ENCODE measurements around the gene SYCN.
"Not testable (repeated sequence)": the region's sequence is repeated elsewhere in the genome, so short reads cannot be mapped to it uniquely, and the experiment has no call there.

The SYCN gene, protein sequence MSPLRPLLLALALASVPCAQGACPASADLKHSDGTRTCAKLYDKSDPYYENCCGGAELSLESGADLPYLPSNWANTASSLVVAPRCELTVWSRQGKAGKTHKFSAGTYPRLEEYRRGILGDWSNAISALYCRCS

DNA sequence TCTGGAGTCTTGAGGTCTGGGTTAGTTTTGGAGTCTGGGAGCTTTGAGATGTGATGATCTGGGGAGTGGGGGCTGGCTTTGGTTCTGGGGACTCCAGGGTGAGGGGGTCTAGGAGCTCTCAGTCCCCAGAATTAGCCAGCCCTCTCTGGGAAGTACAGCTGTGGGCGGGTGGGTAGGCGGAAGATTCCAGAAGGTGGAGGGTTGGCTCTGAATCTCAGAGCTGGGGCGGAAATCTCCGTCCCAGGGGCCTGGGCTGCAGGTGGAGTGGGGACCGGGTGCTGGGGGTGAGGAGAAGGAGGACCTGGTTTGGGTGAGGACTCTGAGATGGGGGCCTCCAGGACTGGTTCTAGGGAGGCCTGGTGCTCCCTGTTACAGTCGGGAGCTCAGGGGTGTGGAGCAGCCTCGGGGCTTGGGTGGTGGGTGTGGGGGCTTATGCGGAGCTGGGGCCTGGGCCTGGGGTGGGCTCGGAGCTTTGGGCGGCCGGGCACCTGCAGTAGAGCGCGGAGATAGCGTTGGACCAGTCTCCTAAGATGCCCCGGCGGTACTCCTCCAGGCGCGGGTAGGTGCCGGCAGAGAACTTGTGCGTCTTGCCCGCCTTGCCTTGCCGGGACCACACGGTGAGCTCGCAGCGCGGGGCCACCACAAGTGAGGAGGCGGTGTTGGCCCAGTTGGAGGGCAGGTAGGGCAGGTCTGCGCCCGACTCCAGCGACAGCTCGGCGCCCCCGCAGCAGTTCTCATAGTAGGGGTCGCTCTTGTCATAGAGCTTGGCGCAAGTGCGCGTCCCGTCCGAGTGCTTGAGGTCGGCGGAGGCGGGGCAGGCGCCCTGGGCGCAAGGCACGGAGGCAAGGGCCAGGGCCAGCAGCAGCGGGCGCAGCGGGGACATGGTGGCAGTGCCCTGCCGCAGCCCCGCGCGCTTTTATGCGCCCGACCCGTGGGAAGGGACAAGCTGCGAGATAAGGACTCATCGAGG, at the start of gene SYCN:
TSS of gene SYCN (minus strand) at position 892 of the 970 bp plus-strand sequence. CDS start at position 883, 9 bp downstream.
- no peak for DNase-seq

- DNase-seq = no peak
These were observed 49.5 kb upstream of the SYCN start for GRCh38 chr19:39253374-39254149.

DNA sequence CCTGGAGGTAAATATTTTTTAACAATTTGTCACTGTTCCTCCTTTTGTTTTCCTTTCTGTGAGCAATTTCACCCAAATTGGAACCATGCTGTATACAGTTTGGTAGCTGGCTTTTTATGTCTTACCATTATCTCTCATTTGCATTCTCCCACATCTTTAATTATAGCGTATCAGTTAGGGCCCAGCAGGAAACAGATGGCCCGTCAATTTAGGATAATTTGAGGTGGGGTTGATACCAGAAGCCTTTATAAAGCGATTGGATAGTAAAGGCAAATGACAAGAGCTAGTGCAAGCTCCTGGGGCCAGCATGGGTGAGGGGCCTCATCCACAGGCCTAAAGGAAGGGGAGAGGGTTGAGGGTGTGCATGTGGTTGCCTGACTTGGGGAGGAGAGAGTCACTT, 48.4 kb upstream of the SYCN start:
- DNase-seq = no peak

GRCh38 chr19:39251846-39252245, 47.8 kb upstream of the SYCN start:
- DNase-seq = no peak

GRCh38 chr19:39251081-39251480, 47.0 kb upstream of the SYCN start:
- DNase-seq = no peak

DNA sequence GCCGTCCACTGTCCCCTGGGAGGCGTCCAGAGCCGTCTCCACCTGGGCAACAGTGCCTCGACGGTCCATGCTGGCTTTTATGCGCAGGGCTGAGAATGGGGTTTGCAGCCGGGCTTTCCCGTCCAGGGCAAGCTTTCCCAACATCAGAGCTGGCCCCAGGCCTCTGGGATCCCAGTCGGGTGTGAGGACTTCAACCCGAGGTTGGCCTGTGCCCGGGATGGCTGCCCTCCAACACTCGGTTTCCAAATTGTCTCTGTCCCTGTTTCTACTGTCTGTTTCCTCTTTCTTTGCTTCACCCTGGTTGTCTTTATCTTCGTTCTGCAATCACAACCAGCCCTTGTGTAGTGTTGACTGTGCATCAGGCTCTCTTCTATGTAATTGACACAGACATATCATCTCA, 44.7 kb upstream of the SYCN start, which contains the start of gene IFNL4:
TSS of gene IFNL4 (minus strand) at position 51 of the 400 bp plus-strand sequence.
- no peak for DNase-seq

GRCh38 chr19:39247701-39248664, 43.9 kb upstream of the SYCN start:
- no peak for DNase-seq

DNA sequence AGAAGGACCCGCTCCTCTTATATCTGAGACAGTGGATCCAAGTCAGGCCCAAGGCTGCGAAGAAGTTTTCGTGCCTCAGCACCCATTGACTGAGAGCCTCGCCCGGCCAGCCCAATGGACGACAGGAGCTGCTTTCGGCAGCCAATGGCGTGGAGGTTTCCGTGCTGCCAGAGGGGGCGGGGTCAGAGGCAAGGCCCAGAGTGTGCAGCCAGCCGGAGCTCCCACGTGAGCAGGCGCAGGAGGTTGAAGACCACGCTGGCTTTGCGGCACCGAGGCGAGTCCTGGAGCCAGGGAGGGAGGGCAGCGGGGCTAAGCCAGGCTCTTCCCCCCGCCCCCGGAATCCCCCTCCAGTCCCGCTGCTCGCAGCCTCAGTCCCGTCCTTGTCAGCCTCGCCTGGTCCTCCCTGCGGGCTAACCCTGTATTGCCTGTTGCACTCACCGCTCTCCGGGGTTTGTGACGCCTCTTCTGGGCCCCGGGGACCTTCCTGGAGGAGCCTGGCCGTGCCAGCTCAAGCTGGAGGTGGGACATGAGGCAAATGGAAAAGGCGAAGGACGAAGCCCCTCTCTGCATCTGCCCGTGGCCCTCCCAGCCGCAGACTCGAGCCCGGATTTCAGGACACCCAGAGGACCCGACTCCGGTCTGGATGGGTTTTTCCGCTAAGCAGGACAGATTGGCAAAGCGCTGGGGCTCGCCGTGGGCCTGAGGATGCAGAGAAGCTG, 43.0 kb upstream of the SYCN start:
- DNase-seq = peak; percentile 69

DNA sequence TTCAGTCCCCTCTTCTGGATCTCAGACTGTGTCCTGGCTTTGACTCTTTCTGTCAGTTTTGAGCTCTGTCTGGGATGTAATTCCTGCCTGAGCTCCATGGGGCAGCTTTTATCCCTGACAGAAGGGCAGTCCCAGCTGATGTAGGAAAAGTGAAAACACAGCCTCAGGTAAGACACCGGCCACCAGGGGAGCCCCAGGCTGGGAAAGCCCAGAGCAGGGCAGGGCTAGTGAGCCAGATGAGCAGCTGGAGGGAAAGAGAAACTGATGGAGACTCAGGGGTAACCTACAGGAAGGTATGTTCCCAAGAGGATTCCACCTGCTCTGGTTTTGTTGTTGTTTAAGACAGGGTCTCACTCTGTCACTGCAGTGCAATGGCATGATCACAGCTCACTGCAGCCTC, 41.1 kb upstream of the SYCN start:
- not testable (repeated sequence) for DNase-seq

DNA sequence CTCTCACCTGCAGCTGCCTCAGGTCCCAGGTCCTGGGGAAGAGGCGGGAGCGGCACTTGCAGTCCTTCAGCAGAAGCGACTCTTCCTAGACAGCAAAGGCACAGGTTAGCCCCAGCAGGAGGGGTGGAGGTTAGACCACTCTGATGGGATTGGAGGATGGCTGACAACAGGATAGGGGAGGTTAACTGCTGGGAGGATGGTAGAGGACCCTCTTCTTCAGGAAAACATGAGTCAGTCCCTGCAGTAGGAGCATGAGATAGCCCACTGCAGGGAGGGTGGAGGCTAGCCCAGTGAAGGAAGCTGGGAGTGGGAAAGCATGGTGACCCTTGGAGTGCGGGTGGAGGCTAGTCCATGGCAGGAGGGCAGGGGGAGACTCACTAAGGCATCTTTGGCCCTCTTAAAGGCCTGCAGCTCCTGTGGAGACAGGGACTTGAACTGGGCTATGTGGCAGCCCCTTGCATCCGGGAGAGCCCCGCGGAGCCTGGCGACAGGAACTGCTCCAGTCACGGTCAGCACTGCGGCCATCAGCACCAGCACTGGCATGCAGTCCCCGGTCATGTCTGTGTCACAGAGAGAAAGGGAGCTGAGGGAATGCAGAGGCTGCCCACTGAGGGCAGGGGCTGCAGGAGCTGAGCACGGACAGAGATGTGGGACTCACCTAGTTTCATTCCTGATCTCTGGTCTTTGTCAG, 40.5 kb upstream of the SYCN start, which contains the start of gene IFNL3:
TSS of gene IFNL3 (minus strand) at position 597 of the 691 bp plus-strand sequence. CDS start at position 558, 39 bp downstream.
- DNase-seq = not testable (repeated sequence)

- DNase-seq = not testable (repeated sequence)
These were observed 39.7 kb upstream of the SYCN start for GRCh38 chr19:39243741-39244140.

GRCh38 chr19:39240421-39240820, 36.4 kb upstream of the SYCN start:
- no peak for DNase-seq

GRCh38 chr19:39238944-39239343, 34.9 kb upstream of the SYCN start:
- no peak for DNase-seq

DNA sequence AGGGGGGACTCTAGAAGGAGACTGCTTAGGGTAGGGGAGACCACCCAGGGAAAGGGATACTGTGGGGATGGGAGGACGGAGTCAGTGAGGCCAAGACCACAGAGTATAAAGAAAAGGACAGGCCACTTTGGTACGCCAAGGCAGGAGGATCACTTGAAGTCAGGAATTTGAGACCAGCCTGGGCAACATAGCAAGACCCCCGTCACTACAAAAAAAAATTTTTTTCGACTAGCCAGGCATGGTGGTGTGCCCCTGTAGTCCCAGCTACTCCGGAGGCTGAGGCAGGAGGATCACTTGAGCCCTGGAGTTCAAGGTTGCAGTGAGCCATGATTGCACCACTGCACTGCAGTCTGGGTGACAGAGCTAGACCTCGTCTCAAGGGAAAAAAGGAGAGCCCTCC, 34.1 kb upstream of the SYCN start:
- no peak for DNase-seq

GRCh38 chr19:39237200-39238184, 33.4 kb upstream of the SYCN start:
- peak; percentile 76 for DNase-seq

DNA sequence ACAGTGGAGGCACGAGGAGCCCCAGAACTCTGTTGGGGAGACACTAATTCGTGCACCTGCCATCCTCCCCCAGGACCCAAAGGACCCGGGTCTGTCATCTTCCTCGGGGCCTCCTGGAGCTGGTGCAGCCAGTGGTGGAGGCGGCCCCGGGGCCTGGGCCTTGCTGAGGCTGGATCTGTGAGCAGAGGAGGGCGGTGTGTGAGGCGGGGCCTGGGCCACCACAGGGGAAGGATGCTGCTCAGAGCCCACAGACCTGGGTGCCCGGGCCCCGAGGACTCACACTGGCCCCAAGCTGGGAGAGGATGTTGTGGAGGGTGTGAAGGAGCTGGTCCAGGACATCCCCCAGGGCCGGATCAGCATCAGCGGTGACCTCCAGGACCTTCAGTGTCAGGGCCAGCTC, 32.5 kb upstream of the SYCN start:
- peak; percentile 64 for DNase-seq

DNA sequence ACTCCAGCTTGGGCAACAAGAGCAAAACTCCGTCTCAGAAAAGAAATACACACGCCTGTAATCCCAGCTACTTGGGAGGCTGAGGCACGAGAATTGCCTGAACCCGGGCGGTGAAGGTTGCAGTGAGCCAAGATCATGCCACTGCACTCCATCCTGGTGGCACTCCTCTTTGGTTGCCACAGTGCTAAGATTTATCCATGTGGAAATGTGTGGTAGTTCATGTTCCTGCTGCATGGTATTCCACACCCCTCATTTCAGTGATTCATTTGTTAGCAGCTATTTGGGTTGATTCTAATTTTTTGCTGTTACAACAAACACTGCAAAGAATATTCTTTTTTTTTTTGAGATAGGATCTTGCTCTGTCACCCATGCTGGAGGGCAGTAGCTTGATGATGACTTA, 28.6 kb upstream of the SYCN start:
- no peak for DNase-seq

DNA sequence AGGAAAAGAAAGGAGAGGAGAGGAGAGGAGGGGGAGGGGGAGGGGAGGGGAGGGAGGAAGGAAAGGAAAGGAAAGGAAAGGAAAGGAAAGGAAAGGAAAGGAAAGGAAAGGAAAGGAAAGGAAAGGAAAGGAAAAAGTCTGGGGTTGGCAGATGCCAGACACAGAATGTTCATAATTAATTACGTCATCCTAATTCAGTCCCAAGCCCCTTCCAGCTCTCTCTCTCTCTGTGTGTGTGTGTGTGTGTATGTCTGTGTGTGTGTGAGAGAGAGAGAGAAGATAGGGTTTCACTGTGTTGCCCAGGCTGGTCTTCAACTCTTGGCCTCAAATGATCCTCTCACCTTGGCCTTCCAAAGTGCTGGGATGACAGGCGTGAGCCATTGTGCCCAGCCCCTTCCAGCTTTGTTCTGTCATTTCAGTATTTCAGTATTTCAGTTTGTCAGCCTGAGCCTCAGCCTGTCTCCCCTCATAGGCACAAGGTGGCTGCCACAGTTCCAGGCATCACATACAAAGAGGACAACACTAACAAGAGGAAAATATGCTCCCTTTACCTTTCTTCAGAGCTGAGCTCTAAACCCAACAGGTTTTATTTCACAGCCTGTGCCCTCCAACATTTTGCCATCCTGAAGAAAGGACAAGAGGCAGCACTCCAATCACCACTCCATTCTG, 26.2 kb upstream of the SYCN start:
- no peak for DNase-seq

DNA sequence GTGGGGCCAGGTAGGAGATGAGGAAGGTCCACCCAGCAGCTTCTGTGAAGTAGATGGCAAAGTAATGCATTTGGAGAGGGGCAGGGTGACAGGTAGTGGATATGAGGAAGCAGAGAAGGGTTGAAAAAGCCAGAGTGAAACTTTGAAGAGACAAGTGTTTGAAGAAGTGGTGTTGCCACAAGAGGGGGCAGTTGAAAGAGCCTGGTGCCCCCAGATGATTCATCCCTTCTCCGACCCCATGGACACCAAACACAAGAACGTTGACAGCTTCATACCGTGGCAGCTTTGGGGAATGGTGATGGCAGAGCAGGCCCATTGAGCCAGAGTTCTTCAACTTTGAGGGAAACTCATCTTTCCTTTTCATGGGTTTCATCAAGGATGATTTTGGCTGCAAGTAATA, 20.8 kb upstream of the SYCN start:
- DNase-seq = no peak
